ENCODE results near the gene ZSCAN16. TPM values are rescaled to one million over a fixed set of nuclear protein-coding genes. Genes with fewer than 3 reads are reported as not detected.

ZSCAN16 gene
- total and polyA plus RNA-seq, 2 of the 13 experiments (the other 11 are each of a cell fraction or from before 2014, with no cell fraction given), result 5.7 to 12.7 TPM

DNA sequence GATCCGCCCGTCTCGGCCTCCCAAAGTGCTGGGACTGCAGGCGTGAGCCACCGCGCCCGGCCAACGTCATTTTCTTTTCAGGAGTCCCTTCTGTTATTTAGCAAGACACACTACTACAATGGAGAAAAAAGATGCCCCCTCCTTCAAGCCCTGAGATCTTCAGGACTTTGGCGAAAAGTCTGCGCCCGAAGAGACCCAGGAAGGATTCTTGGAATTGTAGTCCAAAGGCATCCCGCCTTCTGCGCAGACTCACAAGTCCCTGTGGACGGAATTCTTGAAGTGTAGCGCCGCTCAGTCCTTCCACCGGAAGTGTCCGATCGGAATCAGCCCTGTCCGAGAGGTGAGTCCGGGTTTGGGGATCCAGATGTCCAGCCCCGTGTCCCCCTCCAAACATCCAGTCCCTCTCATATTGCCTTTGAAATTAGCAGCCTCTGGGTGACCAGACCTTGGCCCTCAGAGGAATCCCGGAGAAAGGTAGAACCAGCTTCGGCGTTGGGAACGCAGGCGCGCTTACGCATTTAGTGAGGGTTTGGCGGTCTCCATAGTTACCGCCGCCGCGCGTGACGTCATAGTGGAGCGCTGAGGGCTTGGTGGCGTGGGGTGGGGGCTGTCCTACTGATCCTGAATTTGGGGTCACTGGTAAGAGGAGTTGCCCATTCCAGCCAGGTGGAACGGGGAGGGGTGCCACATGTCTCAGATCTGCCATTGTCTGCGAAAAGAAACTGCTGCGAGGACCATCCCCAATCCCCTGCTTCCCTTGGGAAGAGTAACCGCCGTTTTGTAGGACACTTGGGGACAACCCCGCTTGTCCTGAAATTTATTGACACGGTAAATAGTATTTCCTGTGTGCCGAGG, 43.6 kb upstream of the ZSCAN16 start (continued):
- TF ChIP-seq CREB1 (IDR thresholded peaks at IDR 0.05), result peak; percentile 100
- TF ChIP-seq CREB1 (CRISPR knock-in tag; IDR thresholded peaks at IDR 0.05), result peak; percentile 98
- TF ChIP-seq, protein P1, sequence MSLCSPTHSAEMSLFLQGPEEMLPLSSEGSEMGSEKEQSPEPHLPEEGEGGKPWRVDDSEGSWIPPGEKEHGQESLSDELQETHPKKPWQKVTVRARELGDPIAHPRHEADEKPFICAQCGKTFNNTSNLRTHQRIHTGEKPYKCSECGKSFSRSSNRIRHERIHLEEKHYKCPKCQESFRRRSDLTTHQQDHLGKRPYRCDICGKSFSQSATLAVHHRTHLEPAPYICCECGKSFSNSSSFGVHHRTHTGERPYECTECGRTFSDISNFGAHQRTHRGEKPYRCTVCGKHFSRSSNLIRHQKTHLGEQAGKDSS (CRISPR knock-in tag; IDR thresholded peaks at IDR 0.05; ENCODE audit: borderline replicate concordance, low read depth), result peak; percentile 98; the same call in 1 of the 2 replicates
- peak; percentile 27; the same call in 1 of the 2 replicates for TF ChIP-seq SUZ12 (IDR thresholded peaks at IDR 0.05; ENCODE audit: low read depth, low read length)
- TF ChIP-seq KLF16 (CRISPR knock-in tag; IDR thresholded peaks at IDR 0.05), result peak; percentile 64 to 100; a peak in 3 of 4 replicates
- peak; percentile 63 for TF ChIP-seq RBM22 (optimal IDR thresholded peaks at IDR 0.05; ENCODE audit: low read length)
- TF ChIP-seq, protein P2, sequence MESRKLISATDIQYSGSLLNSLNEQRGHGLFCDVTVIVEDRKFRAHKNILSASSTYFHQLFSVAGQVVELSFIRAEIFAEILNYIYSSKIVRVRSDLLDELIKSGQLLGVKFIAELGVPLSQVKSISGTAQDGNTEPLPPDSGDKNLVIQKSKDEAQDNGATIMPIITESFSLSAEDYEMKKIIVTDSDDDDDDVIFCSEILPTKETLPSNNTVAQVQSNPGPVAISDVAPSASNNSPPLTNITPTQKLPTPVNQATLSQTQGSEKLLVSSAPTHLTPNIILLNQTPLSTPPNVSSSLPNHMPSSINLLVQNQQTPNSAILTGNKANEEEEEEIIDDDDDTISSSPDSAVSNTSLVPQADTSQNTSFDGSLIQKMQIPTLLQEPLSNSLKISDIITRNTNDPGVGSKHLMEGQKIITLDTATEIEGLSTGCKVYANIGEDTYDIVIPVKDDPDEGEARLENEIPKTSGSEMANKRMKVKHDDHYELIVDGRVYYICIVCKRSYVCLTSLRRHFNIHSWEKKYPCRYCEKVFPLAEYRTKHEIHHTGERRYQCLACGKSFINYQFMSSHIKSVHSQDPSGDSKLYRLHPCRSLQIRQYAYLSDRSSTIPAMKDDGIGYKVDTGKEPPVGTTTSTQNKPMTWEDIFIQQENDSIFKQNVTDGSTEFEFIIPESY (CRISPR knock-in tag; IDR thresholded peaks at IDR 0.05), result peak; percentile 48
- TF ChIP-seq, protein P3, sequence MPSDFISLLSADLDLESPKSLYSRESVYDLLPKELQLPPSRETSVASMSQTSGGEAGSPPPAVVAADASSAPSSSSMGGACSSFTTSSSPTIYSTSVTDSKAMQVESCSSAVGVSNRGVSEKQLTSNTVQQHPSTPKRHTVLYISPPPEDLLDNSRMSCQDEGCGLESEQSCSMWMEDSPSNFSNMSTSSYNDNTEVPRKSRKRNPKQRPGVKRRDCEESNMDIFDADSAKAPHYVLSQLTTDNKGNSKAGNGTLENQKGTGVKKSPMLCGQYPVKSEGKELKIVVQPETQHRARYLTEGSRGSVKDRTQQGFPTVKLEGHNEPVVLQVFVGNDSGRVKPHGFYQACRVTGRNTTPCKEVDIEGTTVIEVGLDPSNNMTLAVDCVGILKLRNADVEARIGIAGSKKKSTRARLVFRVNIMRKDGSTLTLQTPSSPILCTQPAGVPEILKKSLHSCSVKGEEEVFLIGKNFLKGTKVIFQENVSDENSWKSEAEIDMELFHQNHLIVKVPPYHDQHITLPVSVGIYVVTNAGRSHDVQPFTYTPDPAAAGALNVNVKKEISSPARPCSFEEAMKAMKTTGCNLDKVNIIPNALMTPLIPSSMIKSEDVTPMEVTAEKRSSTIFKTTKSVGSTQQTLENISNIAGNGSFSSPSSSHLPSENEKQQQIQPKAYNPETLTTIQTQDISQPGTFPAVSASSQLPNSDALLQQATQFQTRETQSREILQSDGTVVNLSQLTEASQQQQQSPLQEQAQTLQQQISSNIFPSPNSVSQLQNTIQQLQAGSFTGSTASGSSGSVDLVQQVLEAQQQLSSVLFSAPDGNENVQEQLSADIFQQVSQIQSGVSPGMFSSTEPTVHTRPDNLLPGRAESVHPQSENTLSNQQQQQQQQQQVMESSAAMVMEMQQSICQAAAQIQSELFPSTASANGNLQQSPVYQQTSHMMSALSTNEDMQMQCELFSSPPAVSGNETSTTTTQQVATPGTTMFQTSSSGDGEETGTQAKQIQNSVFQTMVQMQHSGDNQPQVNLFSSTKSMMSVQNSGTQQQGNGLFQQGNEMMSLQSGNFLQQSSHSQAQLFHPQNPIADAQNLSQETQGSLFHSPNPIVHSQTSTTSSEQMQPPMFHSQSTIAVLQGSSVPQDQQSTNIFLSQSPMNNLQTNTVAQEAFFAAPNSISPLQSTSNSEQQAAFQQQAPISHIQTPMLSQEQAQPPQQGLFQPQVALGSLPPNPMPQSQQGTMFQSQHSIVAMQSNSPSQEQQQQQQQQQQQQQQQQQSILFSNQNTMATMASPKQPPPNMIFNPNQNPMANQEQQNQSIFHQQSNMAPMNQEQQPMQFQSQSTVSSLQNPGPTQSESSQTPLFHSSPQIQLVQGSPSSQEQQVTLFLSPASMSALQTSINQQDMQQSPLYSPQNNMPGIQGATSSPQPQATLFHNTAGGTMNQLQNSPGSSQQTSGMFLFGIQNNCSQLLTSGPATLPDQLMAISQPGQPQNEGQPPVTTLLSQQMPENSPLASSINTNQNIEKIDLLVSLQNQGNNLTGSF (CRISPR knock-in tag; IDR thresholded peaks at IDR 0.05), result peak; percentile 90; the same call in 1 of the 2 replicates
- peak; percentile 87 for TF ChIP-seq ZNF136 (CRISPR knock-in tag; IDR thresholded peaks at IDR 0.05; ENCODE audit: low read depth)
- TF ChIP-seq NR1H2 (CRISPR knock-in tag; IDR thresholded peaks at IDR 0.05; ENCODE audit: borderline replicate concordance, low read depth), result no peak; the same call in 1 of the 2 replicates
- TF ChIP-seq, protein P4, sequence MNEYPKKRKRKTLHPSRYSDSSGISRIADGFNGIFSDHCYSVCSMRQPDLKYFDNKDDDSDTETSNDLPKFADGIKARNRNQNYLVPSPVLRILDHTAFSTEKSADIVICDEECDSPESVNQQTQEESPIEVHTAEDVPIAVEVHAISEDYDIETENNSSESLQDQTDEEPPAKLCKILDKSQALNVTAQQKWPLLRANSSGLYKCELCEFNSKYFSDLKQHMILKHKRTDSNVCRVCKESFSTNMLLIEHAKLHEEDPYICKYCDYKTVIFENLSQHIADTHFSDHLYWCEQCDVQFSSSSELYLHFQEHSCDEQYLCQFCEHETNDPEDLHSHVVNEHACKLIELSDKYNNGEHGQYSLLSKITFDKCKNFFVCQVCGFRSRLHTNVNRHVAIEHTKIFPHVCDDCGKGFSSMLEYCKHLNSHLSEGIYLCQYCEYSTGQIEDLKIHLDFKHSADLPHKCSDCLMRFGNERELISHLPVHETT (CRISPR knock-in tag; conservative IDR thresholded peaks at IDR 0.05), result peak; percentile 93
- peak; percentile 97 for TF ChIP-seq FOXK1 (CRISPR knock-in tag; IDR thresholded peaks at IDR 0.05; ENCODE audit: borderline replicate concordance, low read depth)
- TF ChIP-seq, protein P5, sequence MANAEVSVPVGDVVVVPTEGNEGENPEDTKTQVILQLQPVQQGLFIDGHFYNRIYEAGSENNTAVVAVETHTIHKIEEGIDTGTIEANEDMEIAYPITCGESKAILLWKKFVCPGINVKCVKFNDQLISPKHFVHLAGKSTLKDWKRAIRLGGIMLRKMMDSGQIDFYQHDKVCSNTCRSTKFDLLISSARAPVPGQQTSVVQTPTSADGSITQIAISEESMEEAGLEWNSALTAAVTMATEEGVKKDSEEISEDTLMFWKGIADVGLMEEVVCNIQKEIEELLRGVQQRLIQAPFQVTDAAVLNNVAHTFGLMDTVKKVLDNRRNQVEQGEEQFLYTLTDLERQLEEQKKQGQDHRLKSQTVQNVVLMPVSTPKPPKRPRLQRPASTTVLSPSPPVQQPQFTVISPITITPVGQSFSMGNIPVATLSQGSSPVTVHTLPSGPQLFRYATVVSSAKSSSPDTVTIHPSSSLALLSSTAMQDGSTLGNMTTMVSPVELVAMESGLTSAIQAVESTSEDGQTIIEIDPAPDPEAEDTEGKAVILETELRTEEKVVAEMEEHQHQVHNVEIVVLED (CRISPR knock-in tag; IDR thresholded peaks at IDR 0.05; ENCODE audit: borderline replicate concordance), result peak; percentile 88
- 0 out of 2 replicates have a peak, but pooled peaks have one; percentile 9 for TF ChIP-seq NFYB (CRISPR knock-in tag; IDR thresholded peaks at IDR 0.05)
- peak; percentile 85 for TF ChIP-seq HMG20B (CRISPR knock-in tag; conservative IDR thresholded peaks at IDR 0.05)
- TF ChIP-seq ASH2L (IDR thresholded peaks at IDR 0.05; ENCODE audit: insufficient read length, low read depth, low read length), result peak; percentile 99
